ENCODE data around the gene ACSBG1.

The ACSBG1 gene

DNA sequence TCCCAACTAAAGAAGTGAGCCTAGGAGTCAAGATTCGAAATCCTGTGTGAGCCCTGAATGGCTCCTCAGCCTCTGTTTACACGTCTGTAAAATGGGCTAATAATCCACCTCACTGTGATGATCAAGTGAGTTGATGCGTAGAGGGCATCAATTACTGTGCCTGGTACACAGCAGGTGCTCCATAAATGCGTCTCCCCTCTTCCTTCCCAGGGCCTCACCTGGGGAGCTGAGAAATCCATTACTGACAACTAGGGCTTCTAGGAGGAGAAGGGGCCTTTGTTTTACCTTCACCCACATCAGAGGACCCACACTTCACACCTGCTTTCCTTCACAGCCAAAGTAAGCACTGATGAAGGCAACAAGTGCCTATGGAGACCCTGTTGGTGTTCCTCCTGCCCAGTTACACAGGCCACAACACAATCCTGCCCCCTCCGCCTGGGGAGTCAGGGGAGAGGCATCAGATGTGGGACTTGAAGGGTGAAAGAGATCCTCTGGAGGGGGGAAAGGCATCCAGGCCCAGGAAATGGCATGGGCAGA, 104.5 kb downstream of the ACSBG1 start:
- Histone ChIP-seq H4K91ac (ENCODE audit: low read length) (no peak overlapping the region), H2AK5ac (ENCODE audit: low read length, severe bottlenecking) (no peak overlapping the region), H3K18ac (ENCODE audit: low read depth in 1 of 2, low read length in 2 of 2) (no peak overlapping the region), H3K36me3 (ENCODE audit: control insufficient read depth in 1 of 2, insufficient read depth in 2 of 2, low read depth in 1 of 2, low read length in 2 of 2) (no peaks in the 10 kb centered on the region), H2BK12ac (ENCODE audit: low read length in 2 of 2) (peak overlapping the region in 1 of 2 experiments; percentile 4), H3K9ac (ENCODE audit: low read length) (no peak overlapping the region), H3K27ac (ENCODE audit: low read length, poor library complexity, severe bottlenecking) (no peak overlapping the region), H3K4ac (ENCODE audit: low read depth in 1 of 2, low read length in 2 of 2) (peak overlapping the region in 1 of 2 experiments; percentile 13), H3K4me3 (ENCODE audit: insufficient read depth in 1 of 2, low read depth in 1 of 2, low read length in 2 of 2) (no peak overlapping the region), H3K14ac (ENCODE audit: low read length in 2 of 2) (no peak overlapping the region), H3K9me3 (ENCODE audit: control insufficient read depth, low read length) (no peaks in the 10 kb centered on the region), H3K27me3 (ENCODE audit: control insufficient read depth in 1 of 2, insufficient read depth in 1 of 2, low read length in 2 of 2) (peaks cover 0 to 15% of the 10 kb centered on the region in 2 experiments), H3K79me1 (replicated peaks; ENCODE audit: low read length, poor library complexity, severe bottlenecking) (peaks cover 7% of the 10 kb centered on the region), H3K23ac (ENCODE audit: low read length in 2 of 2) (no peak overlapping the region), H2BK5ac (ENCODE audit: low read depth, low read length, poor library complexity, severe bottlenecking) (no peak overlapping the region), H2BK120ac (ENCODE audit: low read depth, low read length) (no peak overlapping the region), H4K8ac (ENCODE audit: low read length) (no peak overlapping the region), H3K4me1 (ENCODE audit: control insufficient read depth, insufficient read depth, low read depth, low read length) (peaks cover 13% of the 10 kb centered on the region), H2AFZ (ENCODE audit: low read depth, low read length) (no peak overlapping the region), H3K4me2 (ENCODE audit: low read length, poor library complexity, severe bottlenecking) (no peak overlapping the region), H2BK15ac (ENCODE audit: low read depth, poor library complexity, severe bottlenecking) (no peak overlapping the region)
- WGBS, result 90% methylated on average over 5 of the region's 5 CpGs
- DNase-seq, result no peak

DNA sequence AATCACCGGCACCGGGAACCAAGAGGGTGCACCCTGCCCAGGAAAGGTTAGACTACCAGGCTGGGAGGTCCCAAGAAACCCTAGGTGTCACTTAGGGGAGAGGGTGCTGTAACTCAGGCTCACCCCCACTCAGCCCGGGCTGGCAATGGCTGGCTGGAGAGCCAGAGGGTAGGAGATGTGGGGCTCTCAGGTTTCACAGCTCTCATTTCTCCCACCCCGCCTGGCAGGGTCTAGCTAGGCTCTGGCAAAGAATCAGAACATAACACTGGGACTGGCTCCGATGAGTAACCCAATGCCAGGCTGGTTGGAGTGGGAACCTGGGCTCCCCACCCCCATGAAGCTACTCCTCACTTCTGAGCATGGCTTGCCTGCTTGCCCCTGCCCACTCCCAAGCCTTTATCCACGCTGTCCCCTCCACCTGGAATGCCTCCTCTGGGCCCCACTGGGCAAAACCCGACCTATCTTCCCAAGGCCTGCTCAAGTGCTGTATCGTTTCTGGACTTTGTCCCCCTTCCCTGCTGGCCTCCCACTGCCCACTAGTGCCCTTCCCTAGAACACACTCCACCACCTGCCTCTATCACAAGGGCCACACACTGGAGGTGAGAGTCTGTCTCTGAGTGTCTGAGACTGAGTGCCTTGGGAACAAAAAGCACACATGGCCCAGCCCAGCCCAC, 105.2 kb downstream of the ACSBG1 start:
- Histone ChIP-seq H3K27ac (ENCODE audit: low read length, poor library complexity, severe bottlenecking) (no peak overlapping the region), H3K4ac (ENCODE audit: low read depth in 1 of 2, low read length in 2 of 2) (peak overlapping the region in 1 of 2 experiments; percentile 13), H3K18ac (ENCODE audit: low read depth in 1 of 2, low read length in 2 of 2) (no peak overlapping the region), H3K4me3 (ENCODE audit: insufficient read depth in 1 of 2, low read depth in 1 of 2, low read length in 2 of 2) (no peak overlapping the region), H2AK5ac (ENCODE audit: low read length, severe bottlenecking) (no peak overlapping the region), H3K9ac (ENCODE audit: low read length) (no peak overlapping the region), H3K4me2 (ENCODE audit: low read length, poor library complexity, severe bottlenecking) (no peak overlapping the region), H3K9me3 (ENCODE audit: control insufficient read depth, low read length) (no peaks in the 10 kb centered on the region), H2AFZ (ENCODE audit: low read depth, low read length) (no peak overlapping the region), H3K79me1 (replicated peaks; ENCODE audit: low read length, poor library complexity, severe bottlenecking) (peaks cover 5% of the 10 kb centered on the region), H3K23ac (ENCODE audit: low read length in 2 of 2) (peak overlapping the region in 1 of 2 experiments; percentile 40), H4K91ac (ENCODE audit: low read length) (peak overlapping the region; percentile 14), H3K14ac (ENCODE audit: low read length in 2 of 2) (no peak overlapping the region), H3K36me3 (ENCODE audit: control insufficient read depth in 1 of 2, insufficient read depth in 2 of 2, low read depth in 1 of 2, low read length in 2 of 2) (no peaks in the 10 kb centered on the region), H4K8ac (ENCODE audit: low read length) (peak overlapping the region; percentile 57), H2BK5ac (ENCODE audit: low read depth, low read length, poor library complexity, severe bottlenecking) (no peak overlapping the region), H3K4me1 (ENCODE audit: control insufficient read depth, insufficient read depth, low read depth, low read length) (peaks cover 13% of the 10 kb centered on the region), H3K27me3 (ENCODE audit: control insufficient read depth in 1 of 2, insufficient read depth in 1 of 2, low read length in 2 of 2) (peaks cover 0 to 21% of the 10 kb centered on the region in 2 experiments), H2BK120ac (ENCODE audit: low read depth, low read length) (no peak overlapping the region), H2BK12ac (ENCODE audit: low read length in 2 of 2) (no peak overlapping the region), H2BK15ac (ENCODE audit: low read depth, poor library complexity, severe bottlenecking) (peak overlapping the region; percentile 17)
- DNase-seq, result no peak
- WGBS, result 86% methylated on average over 8 of the region's 8 CpGs

DNA sequence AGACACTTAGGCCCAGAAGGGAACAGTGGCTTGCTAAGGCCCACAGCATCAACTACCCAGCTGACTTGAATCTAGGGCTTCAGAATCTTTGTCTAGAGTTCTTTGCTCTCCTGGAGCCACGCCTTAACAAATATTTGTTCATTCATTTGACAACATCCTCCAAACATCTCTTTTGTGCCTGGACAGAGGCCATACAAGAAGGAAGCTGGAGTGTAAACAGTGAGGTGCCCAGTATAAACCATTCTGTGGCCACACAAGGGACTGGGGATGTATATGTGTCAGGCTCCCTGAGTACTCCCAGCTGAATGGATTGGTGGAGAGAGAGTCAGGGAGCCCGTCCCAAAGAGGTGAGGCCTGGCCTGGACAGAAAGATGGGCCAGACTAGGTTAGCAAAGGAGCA, 106.5 kb downstream of the ACSBG1 start:
- no peak overlapping the region for H2BK120ac ChIP-seq (ENCODE audit: low read depth, low read length)
- H3K79me1 ChIP-seq (replicated peaks; ENCODE audit: low read length, poor library complexity, severe bottlenecking), result peaks cover 5% of the 10 kb centered on the region
- H2AK5ac ChIP-seq (ENCODE audit: low read length, severe bottlenecking), result no peak overlapping the region
- no peak overlapping the region for H3K4me2 ChIP-seq (ENCODE audit: low read length, poor library complexity, severe bottlenecking)
- no peak overlapping the region for H3K4ac ChIP-seq (ENCODE audit: low read depth in 1 of 2, low read length in 2 of 2)
- no peak overlapping the region for H3K18ac ChIP-seq (ENCODE audit: low read depth in 1 of 2, low read length in 2 of 2)
- H3K14ac ChIP-seq (ENCODE audit: low read length in 2 of 2), result no peak overlapping the region
- H3K4me1 ChIP-seq (ENCODE audit: control insufficient read depth, insufficient read depth, low read depth, low read length), result peaks cover 13% of the 10 kb centered on the region
- H3K27me3 ChIP-seq (ENCODE audit: control insufficient read depth in 1 of 2, insufficient read depth in 1 of 2, low read length in 2 of 2), result peaks cover 0 to 30% of the 10 kb centered on the region in 2 experiments
- WGBS, result 57% methylated on average over 1 of the region's 2 CpGs
- peaks cover 0 to 3% of the 10 kb centered on the region in 2 experiments for H3K36me3 ChIP-seq (ENCODE audit: control insufficient read depth in 1 of 2, insufficient read depth in 2 of 2, low read depth in 1 of 2, low read length in 2 of 2)
- peak overlapping the region in 1 of 2 experiments; percentile 56 for H3K23ac ChIP-seq (ENCODE audit: low read length in 2 of 2)
- no peaks in the 10 kb centered on the region for H3K9me3 ChIP-seq (ENCODE audit: control insufficient read depth, low read length)
- no peak overlapping the region for H3K4me3 ChIP-seq (ENCODE audit: insufficient read depth in 1 of 2, low read depth in 1 of 2, low read length in 2 of 2)
- no peak overlapping the region for H4K91ac ChIP-seq (ENCODE audit: low read length)
- H3K27ac ChIP-seq (ENCODE audit: low read length, poor library complexity, severe bottlenecking), result no peak overlapping the region
- peak; percentile 52 for DNase-seq
- H2BK15ac ChIP-seq (ENCODE audit: low read depth, poor library complexity, severe bottlenecking), result no peak overlapping the region
- no peak overlapping the region for H2BK5ac ChIP-seq (ENCODE audit: low read depth, low read length, poor library complexity, severe bottlenecking)
- no peak overlapping the region for H4K8ac ChIP-seq (ENCODE audit: low read length)
- H2AFZ ChIP-seq (ENCODE audit: low read depth, low read length), result no peak overlapping the region
- H2BK12ac ChIP-seq (ENCODE audit: low read length in 2 of 2), result peak overlapping the region in 1 of 2 experiments; percentile 25
- H3K9ac ChIP-seq (ENCODE audit: low read length), result no peak overlapping the region

DNA sequence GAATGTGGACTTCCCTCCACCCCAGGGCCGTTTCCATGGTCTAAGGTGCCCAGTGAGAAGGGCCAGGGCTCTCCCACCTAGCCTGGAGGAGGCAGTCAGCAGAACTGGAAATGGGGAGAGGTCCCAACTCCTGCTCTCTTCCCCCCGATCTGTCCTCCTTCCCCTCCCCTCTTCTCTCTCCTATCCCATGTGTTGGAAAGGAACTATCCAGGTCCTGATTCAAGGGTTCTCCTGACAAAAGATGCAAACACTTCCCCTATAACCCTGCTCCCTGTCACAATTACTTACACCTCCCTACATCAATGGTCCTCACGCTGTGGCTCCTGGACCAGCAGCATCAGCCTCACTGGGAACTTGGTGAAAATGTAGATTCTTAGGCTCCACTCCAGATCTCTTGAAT, 109.1 kb downstream of the ACSBG1 start:
- Histone ChIP-seq H3K27me3 (ENCODE audit: control insufficient read depth in 1 of 2, insufficient read depth in 1 of 2, low read length in 2 of 2) (peaks cover 0 to 36% of the 10 kb centered on the region in 2 experiments), H3K4me3 (ENCODE audit: insufficient read depth in 1 of 2, low read depth in 1 of 2, low read length in 2 of 2) (no peak overlapping the region), H2BK5ac (ENCODE audit: low read depth, low read length, poor library complexity, severe bottlenecking) (no peak overlapping the region), H3K27ac (ENCODE audit: low read length, poor library complexity, severe bottlenecking) (no peak overlapping the region), H3K23ac (ENCODE audit: low read length in 2 of 2) (no peak overlapping the region), H2BK12ac (ENCODE audit: low read length in 2 of 2) (no peak overlapping the region), H3K79me1 (replicated peaks; ENCODE audit: low read length, poor library complexity, severe bottlenecking) (peaks cover 5% of the 10 kb centered on the region), H3K4me2 (ENCODE audit: low read length, poor library complexity, severe bottlenecking) (no peak overlapping the region), H2AK5ac (ENCODE audit: low read length, severe bottlenecking) (no peak overlapping the region), H2BK120ac (ENCODE audit: low read depth, low read length) (no peak overlapping the region), H2AFZ (ENCODE audit: low read depth, low read length) (no peak overlapping the region), H3K4me1 (ENCODE audit: control insufficient read depth, insufficient read depth, low read depth, low read length) (peaks cover 6% of the 10 kb centered on the region), H4K91ac (ENCODE audit: low read length) (no peak overlapping the region), H3K4ac (ENCODE audit: low read depth in 1 of 2, low read length in 2 of 2) (no peak overlapping the region), H3K14ac (ENCODE audit: low read length in 2 of 2) (no peak overlapping the region), H2BK15ac (ENCODE audit: low read depth, poor library complexity, severe bottlenecking) (no peak overlapping the region), H3K9me3 (ENCODE audit: control insufficient read depth, low read length) (no peaks in the 10 kb centered on the region), H3K18ac (ENCODE audit: low read depth in 1 of 2, low read length in 2 of 2) (no peak overlapping the region), H4K8ac (ENCODE audit: low read length) (no peak overlapping the region), H3K36me3 (ENCODE audit: control insufficient read depth in 1 of 2, insufficient read depth in 2 of 2, low read depth in 1 of 2, low read length in 2 of 2) (peaks cover 0 to 18% of the 10 kb centered on the region in 2 experiments), H3K9ac (ENCODE audit: low read length) (no peak overlapping the region)
- WGBS, result 94% methylated on average over 2 of the region's 3 CpGs
- DNase-seq, result no peak
